GM18507 (cell line): ENCODE data around the gene CD3G.

ENCODE experiments used
- DNase-seq: peaks from one replicate; pipeline ENCODE4 v3.0.0; 2011; ENCODE audit warnings: low read depth; ENCODE audit not compliant: insufficient read length; ENCODE audit errors: extremely low spot score
- FAIRE-seq: peaks from 2 replicates; lab custom pipeline; 2011; peaks lifted over from hg19 to GRCh38; lab: Jason Lieb, UNC

Gene CD3G

GRCh38 chr11:118321386-118322082 is 22.6 kb upstream of the CD3G start:
- DNase-seq (no peak), FAIRE-seq (peak; percentile 42)

GRCh38 chr11:118322721-118323120 is 21.4 kb upstream of the CD3G start:
- no peak for DNase-seq
- FAIRE-seq, result no peak

- DNase-seq (no peak), FAIRE-seq (no peak)
Measured at GRCh38 chr11:118325283-118325682, 18.9 kb upstream of the CD3G start.

GRCh38 chr11:118328745-118329144 is 15.4 kb upstream of the CD3G start:
- FAIRE-seq (no peak), DNase-seq (no peak)

GRCh38 chr11:118334745-118335144 is 9.4 kb upstream of the CD3G start:
- FAIRE-seq (no peak), DNase-seq (no peak)

- peak; percentile 32 for DNase-seq
- FAIRE-seq, result no peak
Measured at GRCh38 chr11:118338637-118339061, 5.5 kb upstream of the CD3G start.

- no peak for DNase-seq
- no peak for FAIRE-seq
Measured at GRCh38 chr11:118339281-118339961, 4.7 kb upstream of the CD3G start.

GRCh38 chr11:118340449-118340848 is 3.7 kb upstream of the CD3G start:
- FAIRE-seq (no peak), DNase-seq (no peak)

- DNase-seq (no peak), FAIRE-seq (no peak)
Measured at GRCh38 chr11:118341261-118341660, 2.9 kb upstream of the CD3G start.

- DNase-seq (no peak), FAIRE-seq (no peak)
Measured at GRCh38 chr11:118341815-118342489, 2.2 kb upstream of the CD3G start.

GRCh38 chr11:118342503-118343161 is 1.5 kb upstream of the CD3G start, which contains the start of gene CD3D:
Gene CD3D, minus strand, starts transcription at chr11:118342705. Its CDS starts 98 bp downstream, at chr11:118342607.
- no peak for FAIRE-seq
- no peak for DNase-seq

GRCh38 chr11:118343248-118343647 is 896 bp upstream of the CD3G start:
- peak; percentile 24 for FAIRE-seq
- no peak for DNase-seq

- FAIRE-seq (no peak), DNase-seq (no peak)
Measured at GRCh38 chr11:118349475-118349874, 5.3 kb downstream of the CD3G start.

GRCh38 chr11:118353084-118353710 is 9.1 kb downstream of the CD3G start:
- no peak for DNase-seq

GRCh38 chr11:118358071-118358470 is 13.9 kb downstream of the CD3G start:
- no peak for FAIRE-seq
- no peak for DNase-seq

More at GRCh38 chr11:118353084-118353710, 9.1 kb downstream of the CD3G start:
- peak; percentile 64 for FAIRE-seq

- peak; percentile 87 for DNase-seq
- FAIRE-seq, result peak; percentile 97
Measured at GRCh38 chr11:118359295-118359958, 15.3 kb downstream of the CD3G start, which contains the start of gene UBE4A. Gene UBE4A, plus strand, starts transcription at chr11:118359600. Its CDS starts 5,481 bp downstream, at chr11:118365081.

GRCh38 chr11:118364956-118365615 is 20.9 kb downstream of the CD3G start:
- DNase-seq (no peak), FAIRE-seq (no peak)

GRCh38 chr11:118366287-118366686 is 22.1 kb downstream of the CD3G start:
- no peak for FAIRE-seq
- DNase-seq, result no peak
